IMR-90 (cell line): ENCODE results near the gene PAX8. TPM values are rescaled to one million over a fixed set of nuclear protein-coding genes. Genes with fewer than 3 reads are reported as not detected.

Experiments
- ATAC-seq: fragments of 200-7000 bp; cut with Tn5 transposase; 2 replicates; pipeline ENCODE4 v1.9.1; 2020; ENCODE audit warnings: low read depth, mild to moderate bottlenecking, moderate library complexity
- BruUV-seq: library from RNA; stranded (reverse); fragments of 400-500 nt; replicated peaks from 2 replicates; lab custom pipeline; 2021; lab: Mats Ljungman, UMichigan
- CTCF ChIA-PET: fragments of 300-600 bp; formaldehyde crosslinking; extraction: SDS; loops from one replicate; lab custom pipeline; 2021; ENCODE audit warnings: antibody characterized with exemption; lab: Yijun Ruan, JAX
- POLR2A ChIA-PET: fragments of 300-600 bp; sonication (Branson Sonifier 250); formaldehyde crosslinking; loops from one replicate; lab custom pipeline; 2022; ENCODE audit warnings: antibody characterized with exemption; ENCODE audit not compliant: unreplicated experiment; lab: Charles Lee
- DNase-seq: peaks from one replicate; pipeline ENCODE4 v3.0.0; 2013
- H2AFZ ChIP-seq: replicated peaks from 2 replicates; pipeline ENCODE3; 2013; ENCODE audit warnings: low read length, mild to moderate bottlenecking; ENCODE audit not compliant: poor library complexity
- H2AK5ac ChIP-seq: 2 replicates; pipeline ENCODE4 v1.6.1; 2013; ENCODE audit warnings: low read depth, low read length, inconsistent platforms
- H2AK9ac ChIP-seq: replicated peaks from 2 replicates; pipeline ENCODE3; 2013; ENCODE audit warnings: mild to moderate bottlenecking, low read depth, low read length, moderate library complexity; ENCODE audit not compliant: poor library complexity
- H2BK120ac ChIP-seq: 2 replicates; pipeline ENCODE4 v1.6.1; 2013; ENCODE audit warnings: low read depth, low read length, inconsistent platforms
- H2BK15ac ChIP-seq: 3 replicates; pipeline ENCODE4 v1.6.1; 2013; ENCODE audit warnings: low read depth, low read length, inconsistent platforms
- H2BK20ac ChIP-seq: 2 replicates; pipeline ENCODE4 v1.6.1; 2013; ENCODE audit warnings: low read depth, mild to moderate bottlenecking, inconsistent platforms, low read length, moderate library complexity
- H2BK5ac ChIP-seq: 2 replicates; pipeline ENCODE4 v1.6.1; 2013; ENCODE audit warnings: mild to moderate bottlenecking, low read depth, low read length, inconsistent platforms; ENCODE audit not compliant: poor library complexity, severe bottlenecking
- H3K14ac ChIP-seq: replicated peaks from 2 replicates; pipeline ENCODE4 v1.6.1; 2013; ENCODE audit warnings: low read depth, low read length, inconsistent platforms
- H3K18ac ChIP-seq: 2 replicates; pipeline ENCODE4 v1.6.1; 2013; ENCODE audit warnings: low read depth, low read length, control low read depth
- H3K23ac ChIP-seq: 2 replicates; pipeline ENCODE4 v1.6.1; 2013; ENCODE audit warnings: low read depth, low read length, inconsistent platforms
- H3K27ac ChIP-seq: 2 replicates; pipeline ENCODE4 v1.5.1; 2013; ENCODE audit warnings: mild to moderate bottlenecking, control low read depth, low read length; ENCODE audit not compliant: insufficient read depth
- H3K27me3 ChIP-seq: 2 replicates; pipeline ENCODE4 v1.6.1; 2013; ENCODE audit warnings: low read length; ENCODE audit not compliant: control insufficient read depth, insufficient read depth
- H3K36me3 ChIP-seq: 2 replicates; pipeline ENCODE4 v1.6.1; 2013; ENCODE audit warnings: low read length, mixed read lengths; ENCODE audit not compliant: control insufficient read depth, insufficient read depth
- H3K4ac ChIP-seq: 2 replicates; pipeline ENCODE4 v1.6.1; 2013; ENCODE audit warnings: low read depth, low read length, inconsistent platforms
- H3K4me1 ChIP-seq: 2 replicates; pipeline ENCODE4 v1.6.1; 2013; ENCODE audit warnings: low read length, mixed read lengths; ENCODE audit not compliant: control insufficient read depth, insufficient read depth
- H3K4me2 ChIP-seq: 2 replicates; pipeline ENCODE4 v1.6.1; 2013; ENCODE audit warnings: low read depth, mild to moderate bottlenecking, control low read depth, low read length, moderate library complexity
- H3K4me3 ChIP-seq: 2 replicates; pipeline ENCODE4 v1.5.1; 2013; ENCODE audit warnings: low read depth, mild to moderate bottlenecking, control low read depth, low read length, moderate library complexity; ENCODE audit not compliant: insufficient read depth
- H3K56ac ChIP-seq: 2 replicates; pipeline ENCODE4 v1.6.1; 2013; ENCODE audit warnings: low read length, inconsistent platforms; ENCODE audit not compliant: insufficient read depth; ENCODE audit errors: extremely low read depth
- H3K79me1 ChIP-seq, 2 experiments: 2 replicates each; pipeline ENCODE4 v1.6.1; 2013; ENCODE audit warnings: low read length in 2 of 2, inconsistent platforms in 1 of 2, low read depth in 1 of 2
- H3K9ac ChIP-seq: 2 replicates; pipeline ENCODE4 v1.6.1; 2013; ENCODE audit warnings: low read depth, low read length, control low read depth
- H3K9me1 ChIP-seq: 2 replicates; pipeline ENCODE4 v1.6.1; 2013; ENCODE audit warnings: low read length, inconsistent platforms; ENCODE audit not compliant: insufficient read depth
- H3K9me3 ChIP-seq: 2 replicates; pipeline ENCODE4 v1.6.1; 2013; ENCODE audit warnings: low read length; ENCODE audit not compliant: control insufficient read depth, insufficient read depth
- H4K20me1 ChIP-seq: 2 replicates; pipeline ENCODE4 v1.6.1; 2013; ENCODE audit warnings: low read length, inconsistent platforms; ENCODE audit not compliant: insufficient read depth
- H4K5ac ChIP-seq: 2 replicates; pipeline ENCODE4 v1.6.1; 2013; ENCODE audit warnings: mild to moderate bottlenecking, low read depth, low read length, control low read depth
- H4K8ac ChIP-seq, 2 experiments: 2 replicates each; pipeline ENCODE4 v1.6.1; 2013; ENCODE audit warnings: low read depth in 2 of 2, low read length in 2 of 2, control low read depth in 1 of 2, inconsistent platforms in 1 of 2
- H4K91ac ChIP-seq: 2 replicates; pipeline ENCODE4 v1.6.1; 2013; ENCODE audit warnings: low read depth, low read length, inconsistent platforms; ENCODE audit not compliant: insufficient read depth
- BHLHE40 ChIP-seq: fragments of 150-350 bp; IDR thresholded peaks from 2 replicates; pipeline ENCODE4 v1.6.1; 2016; ENCODE audit warnings: mild to moderate bottlenecking, low read depth, low read length
- CEBPB ChIP-seq: IDR thresholded peaks from 2 replicates; pipeline ENCODE4 v1.6.1; 2012; ENCODE audit warnings: low read depth, low read length, improper control_type of control experiment
- ELK1 ChIP-seq: fragments of 150-350 bp; IDR thresholded peaks from 2 replicates; pipeline ENCODE4 v1.6.1; 2016; ENCODE audit warnings: low read depth, mild to moderate bottlenecking, low read length, moderate library complexity, borderline replicate concordance
- FOS ChIP-seq: fragments of 150-350 bp; IDR thresholded peaks from 2 replicates; pipeline ENCODE4 v1.6.1; 2016; ENCODE audit warnings: low read depth, low read length
- MAFK ChIP-seq: IDR thresholded peaks from 2 replicates; pipeline ENCODE4 v1.6.1; 2012; ENCODE audit warnings: low read depth, low read length, improper control_type of control experiment
- MAZ ChIP-seq: IDR thresholded peaks from 2 replicates; pipeline ENCODE4 v1.6.1; 2012; ENCODE audit warnings: low read depth, mild to moderate bottlenecking, low read length, improper control_type of control experiment, moderate library complexity, borderline replicate concordance
- RAD21 ChIP-seq: IDR thresholded peaks from 2 replicates; pipeline ENCODE4 v1.6.1; 2012; ENCODE audit warnings: low read length, improper control_type of control experiment
- RCOR1 ChIP-seq: IDR thresholded peaks from 2 replicates; pipeline ENCODE4 v1.6.1; 2012; ENCODE audit warnings: mild to moderate bottlenecking, low read length, improper control_type of control experiment; ENCODE audit not compliant: insufficient replicate concordance
- WGBS, 2 experiments: methylation state at CpG; one replicate each; pipeline versions ENCODE4 v1.1.5 to v1.1.7; 2013; ENCODE audit warnings: missing lambda C conversion rate in 2 of 2; ENCODE audit not compliant: insufficient read length in 1 of 2; ENCODE audit errors: extremely low coverage in 2 of 2; 5-methylcytosine and 5-hydroxymethylcytosine counted together
- dilution Hi-C: fragments of 300-500 bp; cut with HindIII; formaldehyde crosslinking; loops from one replicate; pipeline ENCODE4 v1.14.3; 2018; ENCODE audit warnings: low sequenced_read_pairs; ENCODE audit not compliant: unreplicated experiment
- in situ Hi-C: fragments of 300-500 bp; cut with MboI; formaldehyde crosslinking; loops from 3 replicates; pipeline ENCODE4 v1.14.3; 2019; ENCODE audit warnings: low sequenced_read_pairs, inconsistent platforms, mixed read lengths
- intact Hi-C: fragments of 100-400 bp; cut with micrococcal nuclease; formaldehyde crosslinking; loops from 2 replicates; pipeline ENCODE4 v1.10.0; 2022
- polyA plus RNA-seq, 3 experiments: library from polyadenylated mRNA; depleted of rRNA; stranded (reverse); fragments of >200 nt; gene quantifications; 2 replicates each; pipeline ENCODE4 v1.2.3, GENCODE V29; 2012; ENCODE audit warnings: low replicate concordance in 1 of 3
- total RNA-seq: library from RNA; depleted of rRNA; stranded (reverse); fragments of >200 nt; gene quantifications from 2 replicates; pipeline ENCODE4 v1.2.3, GENCODE V29; 2012
- TF ChIP-seq, protein P1 (sequence below): conservative IDR thresholded peaks from 2 replicates; pipeline ENCODE4 v1.5.1; 2012; ENCODE audit warnings: mild to moderate bottlenecking, low read depth, low read length, improper control_type of control experiment
- TF ChIP-seq, protein P2 (sequence below): fragments of 150-350 bp; IDR thresholded peaks from 2 replicates; pipeline ENCODE4 v1.6.1; 2017; ENCODE audit warnings: mild to moderate bottlenecking, antibody characterized with exemption, low read length, low read depth

The PAX8 gene
- total and polyA plus RNA-seq, 2 of the 4 experiments (the other 2 are of a cell fraction) = 0.18 to 1.5 TPM

DNA sequence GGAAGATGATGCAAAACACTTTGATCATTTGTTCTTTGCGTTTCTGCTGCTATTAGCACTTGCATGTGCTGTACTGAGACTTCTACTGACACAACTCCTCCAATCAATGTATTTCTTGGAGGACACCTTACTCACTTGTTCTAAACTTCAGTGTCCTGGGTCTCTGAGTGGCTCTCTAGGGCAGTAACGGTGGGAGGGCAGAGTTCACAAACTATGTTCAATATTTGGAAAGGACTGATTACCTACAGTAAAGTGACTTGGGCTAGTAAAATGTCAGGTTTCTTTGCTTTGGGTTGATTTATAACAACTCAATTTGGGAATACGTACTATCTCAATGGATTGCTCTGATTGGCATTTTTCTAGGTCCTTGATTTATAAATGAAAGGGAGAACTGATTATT, 49.3 kb upstream of the PAX8 start:
- no peak overlapping the region for H3K27ac ChIP-seq

More for the DNA sequence above, 49.3 kb upstream of the PAX8 start:
- dilution Hi-C loops (no loop called here), intact Hi-C loops (no loop called here), in situ Hi-C loops (no loop called here)
- POLR2A ChIA-PET = no interaction called here
- TF ChIP-seq RAD21 (no peak), RCOR1 (no peak), MAFK (no peak), CEBPB (no peak), BHLHE40 (no peak), MAZ (no peak), FOS (no peak), ELK1 (no peak)
- TF ChIP-seq, protein P1, sequence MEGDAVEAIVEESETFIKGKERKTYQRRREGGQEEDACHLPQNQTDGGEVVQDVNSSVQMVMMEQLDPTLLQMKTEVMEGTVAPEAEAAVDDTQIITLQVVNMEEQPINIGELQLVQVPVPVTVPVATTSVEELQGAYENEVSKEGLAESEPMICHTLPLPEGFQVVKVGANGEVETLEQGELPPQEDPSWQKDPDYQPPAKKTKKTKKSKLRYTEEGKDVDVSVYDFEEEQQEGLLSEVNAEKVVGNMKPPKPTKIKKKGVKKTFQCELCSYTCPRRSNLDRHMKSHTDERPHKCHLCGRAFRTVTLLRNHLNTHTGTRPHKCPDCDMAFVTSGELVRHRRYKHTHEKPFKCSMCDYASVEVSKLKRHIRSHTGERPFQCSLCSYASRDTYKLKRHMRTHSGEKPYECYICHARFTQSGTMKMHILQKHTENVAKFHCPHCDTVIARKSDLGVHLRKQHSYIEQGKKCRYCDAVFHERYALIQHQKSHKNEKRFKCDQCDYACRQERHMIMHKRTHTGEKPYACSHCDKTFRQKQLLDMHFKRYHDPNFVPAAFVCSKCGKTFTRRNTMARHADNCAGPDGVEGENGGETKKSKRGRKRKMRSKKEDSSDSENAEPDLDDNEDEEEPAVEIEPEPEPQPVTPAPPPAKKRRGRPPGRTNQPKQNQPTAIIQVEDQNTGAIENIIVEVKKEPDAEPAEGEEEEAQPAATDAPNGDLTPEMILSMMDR = no peak
- TF ChIP-seq, protein P2, sequence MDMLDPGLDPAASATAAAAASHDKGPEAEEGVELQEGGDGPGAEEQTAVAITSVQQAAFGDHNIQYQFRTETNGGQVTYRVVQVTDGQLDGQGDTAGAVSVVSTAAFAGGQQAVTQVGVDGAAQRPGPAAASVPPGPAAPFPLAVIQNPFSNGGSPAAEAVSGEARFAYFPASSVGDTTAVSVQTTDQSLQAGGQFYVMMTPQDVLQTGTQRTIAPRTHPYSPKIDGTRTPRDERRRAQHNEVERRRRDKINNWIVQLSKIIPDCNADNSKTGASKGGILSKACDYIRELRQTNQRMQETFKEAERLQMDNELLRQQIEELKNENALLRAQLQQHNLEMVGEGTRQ = no peak
- no peak overlapping the region for H4K8ac ChIP-seq
- H3K4ac ChIP-seq = no peak overlapping the region
- 86% methylated on average over 1 of the region's 3 CpGs; no CpG with 5 or more reads in 1 of the 2 experiments for WGBS, 2 experiments
- no peak overlapping the region for H3K4me2 ChIP-seq
- no peak overlapping the region for H3K23ac ChIP-seq
- H2BK120ac ChIP-seq = no peak overlapping the region
- DNase-seq = no peak
- no peak overlapping the region for H3K14ac ChIP-seq
- no TSS peak for BruUV-seq
- CTCF ChIA-PET = no interaction called here
- no peaks in the 10 kb centered on the region for H3K36me3 ChIP-seq
- no peaks in the 10 kb centered on the region for H3K9me3 ChIP-seq
- H3K4me3 ChIP-seq = no peak overlapping the region
- peaks cover 6% of the 10 kb centered on the region; the same call in 1 of the 2 replicates for H3K4me1 ChIP-seq
- H4K91ac ChIP-seq = no peak overlapping the region
- H4K20me1 ChIP-seq = no peaks in the 10 kb centered on the region
- no peak for ATAC-seq
- no peak overlapping the region for H4K5ac ChIP-seq
- H2AFZ ChIP-seq = no peak overlapping the region
- no peak overlapping the region; the same call in 1 of the 2 replicates for H2BK20ac ChIP-seq
- peaks cover 1% of the 10 kb centered on the region; the same call in 1 of the 2 replicates for H3K27me3 ChIP-seq
- H2AK5ac ChIP-seq = no peak overlapping the region
- H3K9ac ChIP-seq = no peak overlapping the region
- H2AK9ac ChIP-seq = no peak overlapping the region
- H3K79me1 ChIP-seq = no peaks in the 10 kb centered on the region
- H3K18ac ChIP-seq = no peak overlapping the region
- H2BK15ac ChIP-seq = no peak overlapping the region
- no peak overlapping the region for H2BK5ac ChIP-seq
- no peak overlapping the region for H3K56ac ChIP-seq
- no peaks in the 10 kb centered on the region for H3K9me1 ChIP-seq
